Left lung (tissue), 10 donors: ENCODE data around the gene ZNF185. TPM values are rescaled to one million over a fixed set of nuclear protein-coding genes. Genes with fewer than 3 reads are reported as not detected.
A peak's percentile ranks its signal among the peaks of the same experiment; 100 is the strongest.

ENCODE experiments used
- ATAC-seq: fragments of 200-7000 bp; cut with Tn5 transposase; one replicate; pipeline ENCODE4 v1.9.1; 2020; ENCODE audit warnings: moderate library complexity
- DNase-seq, 4 donors: peaks; one replicate each; pipeline ENCODE4 v3.0.0-alpha.2; 2013 to 2020
- H3K27ac ChIP-seq, 2 donors: fragments of 200-600 bp; sonication (generic) in 1 of 2; one replicate each; pipeline versions ENCODE4 v1.5.0 to v1.8.0; 2020 to 2021
- H3K27me3 ChIP-seq, 2 donors: fragments of 200-600 bp; sonication (generic) in 1 of 2; one replicate each; pipeline versions ENCODE4 v1.5.0 to v1.8.0; 2020 to 2021
- H3K36me3 ChIP-seq, 2 donors: fragments of 200-600 bp; sonication (generic) in 1 of 2; one replicate each; pipeline versions ENCODE4 v1.5.0 to v1.8.0; 2020 to 2021
- H3K4me1 ChIP-seq, 2 donors: fragments of 200-600 bp; one replicate each; pipeline ENCODE4 v1.8.0; 2021
- H3K4me3 ChIP-seq, 2 donors: fragments of 200-600 bp; sonication (generic) in 1 of 2; one replicate each; pipeline versions ENCODE4 v1.5.0 to v1.8.0; 2020 to 2021; ENCODE audit warnings: mild to moderate bottlenecking in 1 of 2
- H3K9me3 ChIP-seq, 2 donors: fragments of 200-600 bp; sonication (generic) in 1 of 2; one replicate each; pipeline versions ENCODE4 v1.5.0 to v1.8.0; 2020 to 2021
- intact Hi-C, 2 donors: fragments of 100-400 bp; cut with DNase I; formaldehyde crosslinking; loops; one replicate each; pipeline versions ENCODE4 v1.11.2 to v1.14.2; 2022
- polyA plus RNA-seq, 6 donors: library from polyadenylated mRNA; unstranded; fragments of 120-200 nt; gene quantifications; one replicate each; pipeline ENCODE4 v1.2.1, GENCODE V29; 2013; ENCODE audit not compliant: insufficient read length in 6 of 6
- total RNA-seq, 2 donors: library from RNA; stranded (reverse); fragmentation: NEBNext Ultra II Directional; extraction: Animal tissue kit (Norgen Biotek cat#: 25700); gene quantifications; one replicate each; pipeline ENCODE4 v1.2.1, GENCODE V29; 2021
- TF ChIP-seq, protein P1 (sequence below), 2 donors: fragments of 200-600 bp; sonication (generic) in 1 of 2; IDR thresholded peaks; one replicate each; pipeline versions ENCODE4 v1.5.0 to v1.8.0; 2021; ENCODE audit warnings: antibody characterized with exemption in 2 of 2
- donor health status: DM: no; HTN: yes; CAD: no.
- donor health status: DM: no; HTN: no; CAD: no.

ZNF185 gene
- total and polyA plus RNA-seq, 8 donors: 11.5 to 26.2 (median 20.0) TPM

DNA sequence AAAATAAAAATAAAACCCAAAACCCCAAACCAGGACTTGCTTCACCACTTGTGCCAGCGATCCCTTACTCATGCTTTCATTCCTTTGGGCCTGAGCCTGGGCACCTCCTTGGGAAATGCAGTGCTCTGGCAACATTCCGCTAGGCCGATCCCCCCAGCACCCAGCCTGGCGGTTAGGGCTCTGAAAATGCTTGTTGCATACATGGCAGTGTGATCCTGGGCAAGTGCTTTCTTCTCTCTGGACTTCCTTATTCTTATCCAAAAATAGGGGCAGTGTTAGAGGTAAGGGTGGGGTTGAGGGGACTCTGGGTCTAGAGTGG lies 4.6 kb downstream of the ZNF185 start:
- Histone ChIP-seq H3K36me3 (no peaks in the 10 kb centered on the region), H3K4me3 (no peak overlapping the region), H3K9me3 (no peaks in the 10 kb centered on the region), H3K27me3 (peaks cover 0 to 19% of the 10 kb centered on the region in 2 donors), H3K4me1 (no peaks in the 10 kb centered on the region), H3K27ac (no peak overlapping the region)
- TF ChIP-seq, protein P1, sequence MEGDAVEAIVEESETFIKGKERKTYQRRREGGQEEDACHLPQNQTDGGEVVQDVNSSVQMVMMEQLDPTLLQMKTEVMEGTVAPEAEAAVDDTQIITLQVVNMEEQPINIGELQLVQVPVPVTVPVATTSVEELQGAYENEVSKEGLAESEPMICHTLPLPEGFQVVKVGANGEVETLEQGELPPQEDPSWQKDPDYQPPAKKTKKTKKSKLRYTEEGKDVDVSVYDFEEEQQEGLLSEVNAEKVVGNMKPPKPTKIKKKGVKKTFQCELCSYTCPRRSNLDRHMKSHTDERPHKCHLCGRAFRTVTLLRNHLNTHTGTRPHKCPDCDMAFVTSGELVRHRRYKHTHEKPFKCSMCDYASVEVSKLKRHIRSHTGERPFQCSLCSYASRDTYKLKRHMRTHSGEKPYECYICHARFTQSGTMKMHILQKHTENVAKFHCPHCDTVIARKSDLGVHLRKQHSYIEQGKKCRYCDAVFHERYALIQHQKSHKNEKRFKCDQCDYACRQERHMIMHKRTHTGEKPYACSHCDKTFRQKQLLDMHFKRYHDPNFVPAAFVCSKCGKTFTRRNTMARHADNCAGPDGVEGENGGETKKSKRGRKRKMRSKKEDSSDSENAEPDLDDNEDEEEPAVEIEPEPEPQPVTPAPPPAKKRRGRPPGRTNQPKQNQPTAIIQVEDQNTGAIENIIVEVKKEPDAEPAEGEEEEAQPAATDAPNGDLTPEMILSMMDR (IDR thresholded peaks at IDR 0.05): no peak
- ATAC-seq (no peak), DNase-seq (no peak)
- intact Hi-C loops: no loop called here

DNA sequence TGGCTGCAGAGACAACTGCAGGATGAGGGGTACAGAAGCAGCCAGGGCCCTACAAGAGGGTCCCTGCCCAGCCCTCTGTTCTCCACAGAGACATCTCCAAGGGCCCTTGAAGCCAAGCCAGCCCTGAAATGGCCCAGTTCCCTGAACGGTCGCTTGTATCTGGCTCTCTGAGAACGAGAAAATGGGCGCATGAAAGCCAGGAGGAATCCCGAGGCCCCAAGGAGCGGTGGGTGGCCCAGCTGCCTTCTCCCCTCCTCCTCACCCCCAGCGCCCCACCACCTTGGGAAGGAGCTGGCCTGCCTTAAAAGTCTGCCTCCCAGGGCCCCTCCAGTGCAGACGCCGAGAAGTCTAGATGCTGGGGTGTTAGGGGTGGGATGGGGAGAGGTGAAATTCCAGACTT lies 5.7 kb downstream of the ZNF185 start:
- peaks cover 0 to 9% of the 10 kb centered on the region in 2 donors for H3K27me3 ChIP-seq
- no peak for ATAC-seq

DNA sequence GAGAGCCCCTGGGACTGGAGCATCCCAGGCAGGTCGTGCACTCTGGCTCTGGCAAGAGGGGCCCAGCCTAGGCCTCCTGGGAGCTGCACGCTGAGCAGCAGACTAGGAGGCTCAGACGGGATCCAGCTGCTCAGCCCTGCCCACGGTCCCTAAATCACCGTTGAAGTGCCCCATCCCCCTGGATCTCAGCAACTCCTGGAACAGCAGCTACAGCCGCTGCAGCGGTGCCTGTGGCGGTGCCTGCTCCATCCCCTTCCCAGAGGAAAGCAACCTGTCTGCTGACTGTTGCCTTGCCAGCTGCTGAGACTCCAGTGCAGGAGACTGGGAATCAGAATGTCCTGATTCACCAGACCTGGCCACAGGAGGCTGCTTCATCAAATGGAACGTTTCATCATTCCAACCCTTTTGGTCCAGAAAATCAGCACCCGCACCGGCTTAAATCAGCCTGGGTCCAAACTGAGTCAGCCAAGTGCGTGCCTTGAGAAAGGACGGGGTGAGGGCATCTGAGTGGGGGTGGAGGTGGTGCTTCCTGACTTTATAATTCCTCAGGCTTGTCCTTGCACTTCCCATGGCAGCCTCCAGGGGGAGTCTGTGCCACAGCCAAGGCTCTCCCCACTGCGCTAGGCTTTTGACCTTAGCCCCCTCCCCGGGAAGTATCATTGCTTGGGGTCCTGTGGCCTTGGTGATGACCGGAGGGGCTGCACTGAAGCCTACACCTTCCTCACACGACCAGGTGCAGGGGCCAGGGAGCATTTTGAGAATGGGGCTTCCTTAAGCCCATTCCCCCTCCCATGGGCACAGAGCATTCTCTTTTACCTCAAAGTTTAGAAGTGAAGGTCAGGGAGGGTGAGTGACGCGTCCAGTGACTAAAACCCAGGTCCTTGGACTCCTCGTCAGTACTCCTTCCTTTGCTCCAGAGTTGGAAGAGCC lies 6.5 kb downstream of the ZNF185 start:
- intact Hi-C loops: no loop called here
- H3K27ac ChIP-seq: no peak overlapping the region
- ATAC-seq: peak; percentile 80
- H3K36me3 ChIP-seq: no peaks in the 10 kb centered on the region
- H3K4me3 ChIP-seq: no peak overlapping the region
- H3K9me3 ChIP-seq: no peaks in the 10 kb centered on the region
- TF ChIP-seq, protein P1 (IDR thresholded peaks at IDR 0.05): peak; percentile 55 to 62
- DNase-seq: peak in 1 of 4 donors; percentile 35
- H3K27me3 ChIP-seq: peaks cover 0 to under 1% of the 10 kb centered on the region in 2 donors
- H3K4me1 ChIP-seq: no peaks in the 10 kb centered on the region

More for the DNA sequence above, 5.7 kb downstream of the ZNF185 start:
- DNase-seq: no peak
- TF ChIP-seq, protein P1 (IDR thresholded peaks at IDR 0.05): no peak
- Histone ChIP-seq H3K36me3 (no peaks in the 10 kb centered on the region), H3K4me3 (no peak overlapping the region), H3K27ac (no peak overlapping the region), H3K4me1 (no peaks in the 10 kb centered on the region), H3K9me3 (no peaks in the 10 kb centered on the region)
- intact Hi-C loops: no loop called here

DNA sequence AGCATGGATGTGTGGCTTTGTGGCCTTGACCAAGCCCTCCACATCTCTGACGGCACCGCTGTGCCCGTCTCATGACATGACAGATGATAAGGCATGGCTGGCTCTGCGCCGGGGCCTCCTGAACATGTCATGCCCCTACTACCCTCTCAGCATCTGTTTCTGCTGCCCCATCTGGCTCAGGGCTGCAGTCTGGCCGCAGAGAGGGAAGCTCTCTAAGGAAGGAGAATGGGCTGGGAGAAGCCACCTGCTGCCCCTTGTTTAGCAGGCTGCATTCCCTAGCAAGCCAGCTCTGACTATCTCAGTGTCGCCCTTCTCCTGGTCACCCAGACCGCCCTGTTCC lies 7.2 kb downstream of the ZNF185 start:
- Histone ChIP-seq H3K4me1 (no peaks in the 10 kb centered on the region), H3K36me3 (no peaks in the 10 kb centered on the region), H3K27ac (no peak overlapping the region), H3K27me3 (no peaks in the 10 kb centered on the region), H3K4me3 (no peak overlapping the region), H3K9me3 (no peaks in the 10 kb centered on the region)
- TF ChIP-seq, protein P1 (IDR thresholded peaks at IDR 0.05): no peak
- intact Hi-C loops: no loop called here
- ATAC-seq (no peak), DNase-seq (no peak)

DNA sequence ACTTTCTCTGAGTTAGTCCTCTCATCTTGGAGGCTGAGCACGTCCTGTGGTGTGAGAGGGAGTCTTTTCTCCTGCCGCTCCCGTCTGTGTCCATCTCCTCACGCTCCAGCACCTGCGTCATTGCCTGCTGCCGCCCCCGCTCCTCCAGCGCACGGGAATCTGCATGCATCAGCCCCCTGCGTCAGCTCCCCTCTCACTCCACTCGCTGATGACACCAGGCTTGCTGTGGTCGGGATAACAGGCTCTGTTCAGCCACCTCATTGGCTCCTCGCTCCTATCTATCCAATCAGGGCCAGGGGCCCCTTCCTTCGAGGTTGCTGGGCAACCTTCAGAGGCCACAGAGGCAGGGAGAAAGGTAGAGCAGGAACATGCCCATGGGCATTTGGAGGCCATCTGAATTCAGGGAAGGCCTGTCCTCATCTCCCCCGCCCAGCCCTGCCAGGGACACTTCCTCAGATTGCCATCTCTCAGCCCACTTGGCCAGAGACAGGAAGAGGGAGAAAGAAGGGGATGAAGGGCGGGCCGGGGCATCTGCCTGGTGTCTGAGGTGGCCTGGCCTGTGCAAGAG lies 9.3 kb downstream of the ZNF185 start:
- DNase-seq (no peak), ATAC-seq (no peak)
- Histone ChIP-seq H3K4me1 (no peaks in the 10 kb centered on the region), H3K27ac (no peak overlapping the region), H3K9me3 (no peaks in the 10 kb centered on the region), H3K4me3 (no peak overlapping the region), H3K27me3 (no peaks in the 10 kb centered on the region), H3K36me3 (no peaks in the 10 kb centered on the region)
- TF ChIP-seq, protein P1 (IDR thresholded peaks at IDR 0.05): no peak
- intact Hi-C loops: no loop called here
